Measurements from ENCODE around the gene SIGLEC7.

SIGLEC7 gene

DNA sequence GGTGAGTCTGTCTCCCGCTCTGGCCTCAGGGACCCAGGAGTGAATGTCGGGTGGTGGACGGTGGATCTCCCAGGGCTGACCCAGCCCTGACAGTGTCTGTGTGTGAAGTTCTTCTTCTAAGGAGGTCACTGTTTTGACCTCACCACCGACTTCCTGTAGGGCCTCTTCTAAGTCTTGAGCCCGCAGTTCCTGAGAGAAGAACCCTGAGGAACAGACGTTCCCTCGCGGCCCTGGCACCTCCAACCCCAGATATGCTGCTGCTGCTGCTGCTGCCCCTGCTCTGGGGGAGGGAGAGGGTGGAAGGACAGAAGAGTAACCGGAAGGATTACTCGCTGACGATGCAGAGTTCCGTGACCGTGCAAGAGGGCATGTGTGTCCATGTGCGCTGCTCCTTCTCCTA lies at the start of gene SIGLEC7:
SIGLEC7 (plus strand) TSS at position 183 of the 400 bp plus-strand sequence; CDS start at position 252, 69 bp downstream.
- TF ChIP-seq, protein P1, sequence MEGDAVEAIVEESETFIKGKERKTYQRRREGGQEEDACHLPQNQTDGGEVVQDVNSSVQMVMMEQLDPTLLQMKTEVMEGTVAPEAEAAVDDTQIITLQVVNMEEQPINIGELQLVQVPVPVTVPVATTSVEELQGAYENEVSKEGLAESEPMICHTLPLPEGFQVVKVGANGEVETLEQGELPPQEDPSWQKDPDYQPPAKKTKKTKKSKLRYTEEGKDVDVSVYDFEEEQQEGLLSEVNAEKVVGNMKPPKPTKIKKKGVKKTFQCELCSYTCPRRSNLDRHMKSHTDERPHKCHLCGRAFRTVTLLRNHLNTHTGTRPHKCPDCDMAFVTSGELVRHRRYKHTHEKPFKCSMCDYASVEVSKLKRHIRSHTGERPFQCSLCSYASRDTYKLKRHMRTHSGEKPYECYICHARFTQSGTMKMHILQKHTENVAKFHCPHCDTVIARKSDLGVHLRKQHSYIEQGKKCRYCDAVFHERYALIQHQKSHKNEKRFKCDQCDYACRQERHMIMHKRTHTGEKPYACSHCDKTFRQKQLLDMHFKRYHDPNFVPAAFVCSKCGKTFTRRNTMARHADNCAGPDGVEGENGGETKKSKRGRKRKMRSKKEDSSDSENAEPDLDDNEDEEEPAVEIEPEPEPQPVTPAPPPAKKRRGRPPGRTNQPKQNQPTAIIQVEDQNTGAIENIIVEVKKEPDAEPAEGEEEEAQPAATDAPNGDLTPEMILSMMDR (IDR thresholded peaks at IDR 0.05; ENCODE audit: low read depth, low read length), result no peak
- Histone ChIP-seq H3K4me3 (ENCODE audit: low read depth, low read length) (no peak within 1 kb of the TSS), H3K27me3 (ENCODE audit: insufficient read depth, low read depth, severe bottlenecking) (peaks cover 78% of the 10 kb centered on the region), H3K9me3 (ENCODE audit: severe bottlenecking) (no peaks in the 10 kb centered on the region), H3K27ac (no peak within 1 kb of the TSS), H3K36me3 (no peaks in the 10 kb centered on the region)
- no peak for DNase-seq

DNA sequence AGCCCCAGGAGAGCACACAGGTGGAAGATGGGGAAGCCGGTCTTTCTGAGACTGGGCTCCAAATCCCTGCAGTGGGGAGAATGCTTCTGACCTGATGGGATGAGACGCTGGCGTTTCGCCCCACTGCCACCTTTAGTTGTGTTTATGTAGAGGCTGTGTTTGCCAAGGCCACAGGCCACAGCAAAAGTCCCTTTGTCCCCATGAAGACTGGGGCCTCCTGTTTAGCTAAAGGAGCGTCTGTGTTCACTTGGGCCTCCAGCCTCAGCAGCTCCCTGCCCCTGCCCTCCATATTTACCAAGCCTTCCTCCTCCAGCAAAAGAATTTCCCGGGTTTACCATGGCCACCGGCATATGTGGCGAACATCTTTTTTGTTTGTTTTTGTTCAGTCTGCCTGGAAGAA lies 49.0 kb upstream of the SIGLEC7 start:
- Histone ChIP-seq H3K27me3 (ENCODE audit: insufficient read depth, low read depth, severe bottlenecking) (peaks cover 57% of the 10 kb centered on the region), H3K36me3 (no peaks in the 10 kb centered on the region), H3K27ac (no peak overlapping the region), H3K4me3 (ENCODE audit: low read depth, low read length) (no peak overlapping the region), H3K9me3 (ENCODE audit: severe bottlenecking) (no peaks in the 10 kb centered on the region)
- no peak for DNase-seq
- TF ChIP-seq, protein P1 (IDR thresholded peaks at IDR 0.05; ENCODE audit: low read depth, low read length), result no peak

DNA sequence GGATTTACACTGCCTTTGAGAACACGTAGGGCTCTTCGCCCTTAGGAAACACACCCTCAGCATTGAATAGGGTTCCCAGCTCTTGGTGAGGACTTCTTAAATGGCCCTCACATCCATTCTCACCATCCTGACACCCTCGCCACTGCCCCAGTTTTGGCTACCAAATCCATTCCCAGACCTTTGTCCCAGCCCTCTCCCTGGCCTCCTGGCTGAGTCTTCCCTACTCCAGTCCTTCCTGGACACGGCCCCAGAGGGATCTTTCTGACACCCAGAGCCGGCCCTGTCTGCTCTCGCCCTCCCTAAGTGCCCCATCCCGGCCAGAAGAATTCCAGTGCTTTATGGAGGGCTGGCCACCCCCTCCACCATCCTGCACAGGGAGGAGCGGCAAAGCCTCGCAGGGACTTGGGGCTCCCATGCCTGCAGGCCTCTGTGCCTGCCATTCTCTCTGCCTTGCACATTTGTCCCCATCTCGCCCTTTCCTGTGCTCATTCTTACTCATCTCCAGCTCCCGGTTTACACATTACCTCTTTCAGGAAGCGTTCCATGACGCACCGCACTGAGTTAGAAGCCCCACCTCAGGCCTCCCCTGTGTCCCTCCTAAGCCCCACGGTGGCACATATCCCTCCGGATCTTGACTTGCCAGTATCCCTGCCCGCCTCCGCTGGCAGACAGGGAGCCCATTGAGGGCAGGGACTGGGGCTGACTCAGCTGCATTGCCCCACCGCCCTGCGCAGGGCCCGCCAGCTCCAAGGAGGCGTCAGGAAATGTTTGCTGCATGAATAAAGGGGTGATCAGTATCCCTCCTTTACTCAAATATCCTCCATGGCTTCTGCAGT lies 48.4 kb upstream of the SIGLEC7 start:
- Histone ChIP-seq H3K27ac (no peak overlapping the region), H3K4me3 (ENCODE audit: low read depth, low read length) (no peak overlapping the region), H3K36me3 (no peaks in the 10 kb centered on the region), H3K27me3 (ENCODE audit: insufficient read depth, low read depth, severe bottlenecking) (peaks cover 54% of the 10 kb centered on the region), H3K9me3 (ENCODE audit: severe bottlenecking) (no peaks in the 10 kb centered on the region)
- TF ChIP-seq, protein P1 (IDR thresholded peaks at IDR 0.05; ENCODE audit: low read depth, low read length), result no peak
- no peak for DNase-seq

DNA sequence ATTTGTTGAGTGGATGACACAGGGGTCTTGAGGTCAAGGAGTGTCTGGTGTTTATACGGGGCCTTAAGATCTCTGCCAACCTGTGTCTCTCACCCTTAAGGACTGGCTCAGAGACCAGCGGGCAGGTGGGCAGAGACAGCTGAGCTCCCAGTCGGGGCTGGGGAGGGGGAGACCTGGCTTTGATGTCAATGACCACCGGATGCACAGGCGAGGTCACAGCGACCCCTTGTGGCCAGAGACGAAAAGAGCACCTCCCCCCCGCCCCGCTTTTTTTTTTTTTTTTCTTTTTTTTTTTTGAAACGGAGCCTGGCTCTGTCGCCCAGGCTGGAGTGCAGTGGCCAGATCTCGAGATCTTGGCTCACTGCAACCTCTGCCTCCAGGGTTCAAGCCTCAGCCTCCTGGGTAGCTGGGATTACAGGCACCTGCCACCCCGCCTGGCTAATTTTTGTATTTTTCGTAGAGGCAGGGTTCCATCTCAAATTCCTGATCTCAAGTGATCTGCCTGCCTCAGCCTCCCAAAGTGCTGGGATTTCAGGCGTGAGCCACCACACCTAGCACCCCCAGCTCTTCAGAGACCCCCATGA lies 47.3 kb upstream of the SIGLEC7 start:
- peak; percentile 44 for DNase-seq
- Histone ChIP-seq H3K27ac (no peak overlapping the region), H3K27me3 (ENCODE audit: insufficient read depth, low read depth, severe bottlenecking) (peaks cover 43% of the 10 kb centered on the region), H3K4me3 (ENCODE audit: low read depth, low read length) (no peak overlapping the region), H3K36me3 (no peaks in the 10 kb centered on the region), H3K9me3 (ENCODE audit: severe bottlenecking) (no peaks in the 10 kb centered on the region)
- TF ChIP-seq, protein P1 (IDR thresholded peaks at IDR 0.05; ENCODE audit: low read depth, low read length), result peak; percentile 76

DNA sequence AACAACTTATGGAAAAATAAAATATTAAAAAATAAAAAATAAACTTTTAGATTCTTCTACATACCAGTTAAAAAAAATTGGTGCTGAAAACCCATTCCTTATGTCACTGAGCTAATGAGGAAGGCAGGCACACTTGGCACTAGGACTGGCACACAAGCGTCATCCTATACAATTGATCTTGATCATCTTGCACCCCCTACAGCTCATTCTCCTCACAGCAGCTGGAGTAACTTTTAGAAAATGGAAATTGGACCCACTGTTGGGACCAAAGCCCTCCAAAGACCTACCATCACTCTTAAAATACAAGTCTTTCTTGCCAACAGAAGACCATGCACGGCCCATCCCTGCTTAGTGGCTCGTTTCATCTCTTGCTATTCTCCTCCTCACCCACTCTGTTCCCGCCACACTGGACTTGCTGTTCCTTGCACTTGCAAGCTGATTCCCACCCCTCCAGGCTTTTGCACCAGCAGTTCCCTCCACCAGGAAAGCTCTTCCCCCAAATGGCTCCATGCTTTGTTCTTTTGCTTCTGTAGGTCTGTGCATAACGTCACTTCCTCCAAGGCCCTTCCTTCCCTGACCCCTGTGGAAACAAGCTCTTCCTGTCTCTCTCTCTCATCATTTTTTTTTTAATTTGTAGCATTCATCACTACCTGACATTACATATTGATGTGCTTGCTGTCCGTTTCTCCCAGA lies 45.5 kb upstream of the SIGLEC7 start:
- Histone ChIP-seq H3K36me3 (no peaks in the 10 kb centered on the region; the same call in 1 of the 2 replicates), H3K27ac (no peak overlapping the region), H3K27me3 (ENCODE audit: insufficient read depth, low read depth, severe bottlenecking) (peaks cover 29% of the 10 kb centered on the region), H3K4me3 (ENCODE audit: low read depth, low read length) (no peak overlapping the region), H3K9me3 (ENCODE audit: severe bottlenecking) (no peaks in the 10 kb centered on the region)
- TF ChIP-seq, protein P1 (IDR thresholded peaks at IDR 0.05; ENCODE audit: low read depth, low read length), result 0 out of 2 replicates have a peak, but pooled peaks have one; percentile 8
- DNase-seq, result no peak

Data from WERI-Rb-1 (cell line).